Trophoblast cell (in vitro differentiated cells and primary cell): ENCODE measurements around the gene POLA1.

Experiments
- DNase-seq, 2 donors: peaks; one replicate each; pipeline ENCODE4 v3.0.0-alpha.2; 2016
- H2AFZ ChIP-seq: 2 replicates; pipeline ENCODE4 v1.6.1; 2013; ENCODE audit warnings: low read length, moderate library complexity, mild to moderate bottlenecking; ENCODE audit not compliant: insufficient read depth, poor library complexity
- H2AK5ac ChIP-seq: 2 replicates; pipeline ENCODE4 v1.6.1; 2013; ENCODE audit warnings: mild to moderate bottlenecking, low read length
- H2BK120ac ChIP-seq: 2 replicates; pipeline ENCODE4 v1.6.1; 2013; ENCODE audit warnings: low read length, mild to moderate bottlenecking, moderate library complexity; ENCODE audit not compliant: insufficient read depth, poor library complexity
- H2BK12ac ChIP-seq: 2 replicates; pipeline ENCODE4 v1.6.1; 2013; ENCODE audit warnings: mild to moderate bottlenecking, low read length, moderate library complexity
- H2BK5ac ChIP-seq: 2 replicates; pipeline ENCODE4 v1.6.1; 2013; ENCODE audit warnings: low read length, low read depth, moderate library complexity, mild to moderate bottlenecking; ENCODE audit not compliant: poor library complexity
- H3K14ac ChIP-seq: 2 replicates; pipeline ENCODE4 v1.6.1; 2013; ENCODE audit warnings: mild to moderate bottlenecking, low read length
- H3K18ac ChIP-seq: 2 replicates; pipeline ENCODE4 v1.6.1; 2013; ENCODE audit warnings: mild to moderate bottlenecking, low read length
- H3K23ac ChIP-seq: 2 replicates; pipeline ENCODE4 v1.6.1; 2013; ENCODE audit warnings: low read length
- H3K27ac ChIP-seq: 2 replicates; pipeline ENCODE4 v1.5.1; 2013; ENCODE audit warnings: low read depth, mild to moderate bottlenecking, inconsistent platforms, low read length, moderate library complexity
- H3K27me3 ChIP-seq: 2 replicates; pipeline ENCODE4 v1.6.1; 2013; ENCODE audit warnings: inconsistent platforms, mild to moderate bottlenecking, low read length, moderate library complexity; ENCODE audit not compliant: insufficient read depth
- H3K36me3 ChIP-seq, 2 experiments: 1 replicate in 1 of 2; 2 replicates in 1 of 2; pipeline ENCODE4 v1.6.1; 2013; ENCODE audit warnings: low read length in 2 of 2, mild to moderate bottlenecking in 2 of 2, moderate library complexity in 1 of 2; ENCODE audit not compliant: insufficient read depth in 2 of 2, control insufficient read depth in 1 of 2
- H3K4ac ChIP-seq: 2 replicates; pipeline ENCODE4 v1.6.1; 2013; ENCODE audit warnings: low read depth, mild to moderate bottlenecking, low read length, moderate library complexity
- H3K4me1 ChIP-seq, 2 experiments: 1 replicate in 1 of 2; 2 replicates in 1 of 2; pipeline ENCODE4 v1.6.1; 2013; ENCODE audit warnings: low read length in 2 of 2, mild to moderate bottlenecking in 2 of 2, moderate library complexity in 1 of 2; ENCODE audit not compliant: insufficient read depth in 2 of 2, control insufficient read depth in 1 of 2
- H3K4me2 ChIP-seq: 2 replicates; pipeline ENCODE4 v1.6.1; 2013; ENCODE audit warnings: inconsistent platforms, mild to moderate bottlenecking, low read length, moderate library complexity
- H3K4me3 ChIP-seq: 2 replicates; pipeline ENCODE4 v1.5.1; 2013; ENCODE audit warnings: mild to moderate bottlenecking, low read depth, low read length, inconsistent platforms
- H3K79me1 ChIP-seq: one replicate; pipeline ENCODE4 v1.6.1; 2013; ENCODE audit warnings: low read length
- H3K79me2 ChIP-seq: 2 replicates; pipeline ENCODE4 v1.6.1; 2013; ENCODE audit warnings: low read length, mild to moderate bottlenecking; ENCODE audit not compliant: control insufficient read depth, insufficient read depth, poor library complexity
- H3K9ac ChIP-seq: 2 replicates; pipeline ENCODE4 v1.6.1; 2013; ENCODE audit warnings: mild to moderate bottlenecking, low read length
- H3K9me3 ChIP-seq: 2 replicates; pipeline ENCODE4 v1.6.1; 2013; ENCODE audit warnings: low read depth, mild to moderate bottlenecking, control low read depth, inconsistent platforms, low read length; ENCODE audit not compliant: insufficient read depth
- H4K12ac ChIP-seq: 2 replicates; pipeline ENCODE4 v1.6.1; 2013; ENCODE audit warnings: low read depth, mild to moderate bottlenecking, low read length, moderate library complexity
- H4K8ac ChIP-seq: 2 replicates; pipeline ENCODE4 v1.6.1; 2013; ENCODE audit warnings: low read depth, mild to moderate bottlenecking, low read length, moderate library complexity
- H4K91ac ChIP-seq: one replicate; pipeline ENCODE4 v1.6.1; 2013; ENCODE audit warnings: low read depth, mild to moderate bottlenecking, low read length, moderate library complexity
- WGBS: extraction: QIAGEN DNeasy Blood & Tissue Kit; methylation state at CpG from one replicate; pipeline ENCODE4 v1.1.7; 2013; ENCODE audit warnings: missing lambda C conversion rate; ENCODE audit not compliant: insufficient read length, insufficient coverage; ENCODE audit errors: extremely low coverage; 5-methylcytosine and 5-hydroxymethylcytosine counted together

Gene POLA1

DNA sequence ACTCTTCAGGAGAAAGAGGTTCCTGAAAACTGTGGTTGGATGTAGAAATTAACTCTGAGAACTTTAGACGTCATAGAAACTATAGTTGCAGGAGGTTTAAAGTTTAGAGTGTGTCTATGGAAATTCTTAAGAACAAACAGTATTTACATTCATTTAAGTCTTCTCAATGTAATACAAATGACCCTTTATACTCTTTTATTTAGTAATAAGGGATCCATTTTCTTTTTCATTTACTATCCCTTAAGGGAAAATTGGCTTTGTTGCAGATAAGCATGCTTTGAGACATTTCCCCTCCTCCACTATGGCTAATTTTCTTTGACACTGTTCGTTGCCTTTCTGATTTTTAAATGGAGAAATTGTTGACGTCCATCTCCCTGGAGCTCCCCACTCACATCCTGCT, 96.4 kb downstream of the POLA1 start:
- peaks cover 0 to 3% of the 10 kb centered on the region in 2 experiments for H3K36me3 ChIP-seq
- H2BK5ac ChIP-seq = no peak overlapping the region
- DNase-seq = no peak
- no peak overlapping the region for H2BK120ac ChIP-seq
- no peak overlapping the region for H2BK12ac ChIP-seq
- no peak overlapping the region for H4K91ac ChIP-seq
- H3K9me3 ChIP-seq = no peaks in the 10 kb centered on the region
- no peak overlapping the region for H3K18ac ChIP-seq
- H3K4me1 ChIP-seq = no peaks in the 10 kb centered on the region
- WGBS = no CpG with 5 or more reads among the region's 3 CpGs
- no peaks in the 10 kb centered on the region for H3K27me3 ChIP-seq
- H3K79me2 ChIP-seq = no peaks in the 10 kb centered on the region
- no peak overlapping the region for H3K4me2 ChIP-seq
- no peak overlapping the region for H3K27ac ChIP-seq
- no peak overlapping the region for H3K4ac ChIP-seq
- no peak overlapping the region for H4K12ac ChIP-seq
- H3K9ac ChIP-seq = no peak overlapping the region
- H2AFZ ChIP-seq = no peak overlapping the region
- H2AK5ac ChIP-seq = no peak overlapping the region
- H4K8ac ChIP-seq = no peak overlapping the region
- H3K79me1 ChIP-seq = no peaks in the 10 kb centered on the region
- H3K4me3 ChIP-seq = no peak overlapping the region
- H3K23ac ChIP-seq = no peak overlapping the region
- no peak overlapping the region for H3K14ac ChIP-seq

DNA sequence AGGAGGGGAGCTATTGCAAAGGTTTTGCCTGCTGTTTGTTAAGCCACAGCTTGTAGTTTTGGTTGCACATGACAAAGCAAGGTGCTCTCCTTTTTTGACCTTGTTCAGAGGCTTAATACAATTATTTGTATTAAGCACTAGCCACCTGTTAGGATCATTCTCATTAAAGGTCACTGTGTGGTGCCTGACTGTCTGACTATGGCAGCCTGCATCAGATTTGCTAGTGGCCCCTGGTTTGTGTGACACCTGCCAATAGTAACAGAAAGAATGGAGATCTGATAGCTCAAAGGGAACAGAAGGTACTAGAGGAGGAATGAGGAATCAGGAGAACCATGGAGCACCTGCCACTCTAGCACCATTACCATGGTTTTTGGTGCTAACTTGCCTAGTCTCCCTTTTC, 102.5 kb downstream of the POLA1 start:
- H2BK120ac ChIP-seq = no peak overlapping the region
- no peak overlapping the region for H3K4ac ChIP-seq
- H2AFZ ChIP-seq = no peak overlapping the region
- H3K79me1 ChIP-seq = no peaks in the 10 kb centered on the region
- H3K79me2 ChIP-seq = no peaks in the 10 kb centered on the region
- H4K91ac ChIP-seq = no peak overlapping the region
- no peak overlapping the region for H4K12ac ChIP-seq
- H2BK5ac ChIP-seq = no peak overlapping the region
- H3K27me3 ChIP-seq = no peaks in the 10 kb centered on the region
- no peak overlapping the region for H3K23ac ChIP-seq
- H3K18ac ChIP-seq = no peak overlapping the region
- no peak for DNase-seq
- no peak overlapping the region for H3K27ac ChIP-seq
- H3K9me3 ChIP-seq = no peaks in the 10 kb centered on the region
- no peak overlapping the region for H3K9ac ChIP-seq
- H3K14ac ChIP-seq = no peak overlapping the region
- no peak overlapping the region for H3K4me3 ChIP-seq
- no peak overlapping the region for H4K8ac ChIP-seq
- no peak overlapping the region for H2AK5ac ChIP-seq
- no peak overlapping the region for H3K4me2 ChIP-seq
- H3K4me1 ChIP-seq = no peaks in the 10 kb centered on the region
- peaks cover 0 to 1% of the 10 kb centered on the region in 2 experiments for H3K36me3 ChIP-seq
- no peak overlapping the region for H2BK12ac ChIP-seq

DNA sequence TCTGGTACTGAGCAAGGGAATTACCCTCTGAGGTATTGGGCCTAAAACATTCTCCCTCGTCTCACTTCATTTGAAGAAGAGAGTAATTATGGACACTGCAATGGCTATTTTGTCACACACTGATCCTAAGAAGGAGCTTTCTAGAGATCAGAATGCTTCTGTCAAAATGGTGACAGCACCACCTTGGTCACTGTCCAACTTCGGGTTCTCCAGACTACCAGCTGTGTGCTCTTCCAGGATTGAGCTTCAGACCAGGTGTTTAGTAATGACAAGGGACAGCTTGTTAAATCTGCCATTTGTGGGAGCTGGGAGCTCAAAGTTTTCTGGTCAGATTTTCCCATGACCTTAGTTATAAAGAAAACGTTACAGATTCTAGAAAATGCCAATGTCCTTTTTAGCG, 105.4 kb downstream of the POLA1 start:
- no peak overlapping the region for H2BK120ac ChIP-seq
- H3K4me1 ChIP-seq = no peaks in the 10 kb centered on the region
- no peaks in the 10 kb centered on the region for H3K79me1 ChIP-seq
- H3K4me2 ChIP-seq = no peak overlapping the region
- H3K18ac ChIP-seq = no peak overlapping the region
- H3K9me3 ChIP-seq = no peaks in the 10 kb centered on the region
- H2AFZ ChIP-seq = no peak overlapping the region
- H4K91ac ChIP-seq = no peak overlapping the region
- no peak overlapping the region for H4K12ac ChIP-seq
- no peak overlapping the region for H3K9ac ChIP-seq
- H2AK5ac ChIP-seq = no peak overlapping the region
- H3K36me3 ChIP-seq = no peaks in the 10 kb centered on the region
- no peaks in the 10 kb centered on the region for H3K27me3 ChIP-seq
- no peak overlapping the region for H3K4ac ChIP-seq
- no CpG with 5 or more reads among the region's 4 CpGs for WGBS
- H3K79me2 ChIP-seq = no peaks in the 10 kb centered on the region
- H3K23ac ChIP-seq = no peak overlapping the region
- H3K14ac ChIP-seq = no peak overlapping the region
- no peak for DNase-seq
- no peak overlapping the region for H3K27ac ChIP-seq
- H4K8ac ChIP-seq = no peak overlapping the region
- no peak overlapping the region for H3K4me3 ChIP-seq
- H2BK5ac ChIP-seq = no peak overlapping the region
- H2BK12ac ChIP-seq = no peak overlapping the region

DNA sequence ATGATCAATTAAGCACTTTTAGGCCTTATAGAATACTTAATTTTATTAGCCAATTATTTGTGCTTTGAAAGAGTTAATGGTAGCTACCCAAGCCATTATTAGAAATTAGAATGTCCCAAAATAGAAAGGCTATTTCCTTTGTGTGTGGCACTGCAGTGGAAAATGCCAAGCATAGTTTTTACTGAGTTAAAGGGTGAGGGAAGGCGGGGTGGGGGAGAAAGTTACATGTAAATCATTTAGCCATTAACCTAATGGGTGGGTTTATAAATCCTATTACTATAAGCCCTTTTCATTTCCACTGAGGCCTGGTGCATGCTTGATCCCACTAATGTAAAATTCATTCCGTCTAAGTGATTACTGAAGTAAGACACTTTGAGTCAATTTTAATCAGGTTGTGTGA, 105.8 kb downstream of the POLA1 start:
- Histone ChIP-seq H3K4me2 (no peak overlapping the region), H3K18ac (no peak overlapping the region), H4K91ac (no peak overlapping the region), H4K12ac (no peak overlapping the region), H3K9me3 (no peaks in the 10 kb centered on the region), H3K79me1 (no peaks in the 10 kb centered on the region), H2BK12ac (no peak overlapping the region), H2BK120ac (no peak overlapping the region), H2AFZ (no peak overlapping the region), H3K9ac (no peak overlapping the region), H4K8ac (no peak overlapping the region), H3K23ac (no peak overlapping the region), H2AK5ac (no peak overlapping the region), H3K4me1 (no peaks in the 10 kb centered on the region), H3K36me3 (no peaks in the 10 kb centered on the region), H3K27me3 (no peaks in the 10 kb centered on the region), H3K4me3 (no peak overlapping the region), H2BK5ac (no peak overlapping the region), H3K4ac (no peak overlapping the region), H3K27ac (no peak overlapping the region), H3K79me2 (no peaks in the 10 kb centered on the region), H3K14ac (no peak overlapping the region)
- WGBS = no CpG with 5 or more reads among the region's 2 CpGs
- no peak for DNase-seq

DNA sequence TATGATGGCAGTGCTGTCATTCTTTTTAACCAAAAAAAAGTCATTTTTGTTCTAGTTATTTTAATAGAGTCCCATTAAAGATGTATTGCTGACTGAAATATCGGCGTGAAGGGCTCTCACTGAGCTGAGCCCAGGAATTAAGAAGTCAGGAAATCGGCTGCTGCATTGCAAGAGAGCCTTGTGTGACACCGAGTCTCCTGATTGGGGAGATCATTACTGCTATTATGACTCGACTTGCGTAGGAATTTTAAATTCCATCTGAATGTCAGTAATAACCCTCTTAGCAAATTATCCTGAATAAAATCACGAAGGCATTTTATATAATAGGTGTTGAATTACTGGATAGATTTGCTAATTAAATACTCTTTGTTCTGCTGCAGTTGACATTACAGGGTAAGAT, 111.5 kb downstream of the POLA1 start:
- no CpG with 5 or more reads among the region's 7 CpGs for WGBS
- Histone ChIP-seq H2AFZ (no peak overlapping the region), H3K79me1 (no peaks in the 10 kb centered on the region), H3K4me3 (no peak overlapping the region), H2BK12ac (no peak overlapping the region), H2AK5ac (no peak overlapping the region), H4K91ac (no peak overlapping the region), H2BK5ac (no peak overlapping the region), H3K27ac (no peak overlapping the region), H2BK120ac (no peak overlapping the region), H4K8ac (no peak overlapping the region), H3K27me3 (no peaks in the 10 kb centered on the region), H3K79me2 (no peaks in the 10 kb centered on the region), H3K23ac (no peak overlapping the region), H3K9ac (no peak overlapping the region), H3K14ac (no peak overlapping the region), H3K4ac (no peak overlapping the region), H3K18ac (no peak overlapping the region), H4K12ac (no peak overlapping the region), H3K4me2 (no peak overlapping the region), H3K9me3 (no peaks in the 10 kb centered on the region), H3K36me3 (no peaks in the 10 kb centered on the region), H3K4me1 (no peaks in the 10 kb centered on the region)
- no peak for DNase-seq
